HCT116 (cell line): ENCODE measurements around the gene CCSER1. TPM values are rescaled to one million over a fixed set of nuclear protein-coding genes. Genes with fewer than 3 reads are reported as not detected.

Source experiments
- ATAC-seq: fragments of 200-7000 bp; cut with Tn5 transposase; 2 replicates; pipeline ENCODE4 v1.9.1; 2020; ENCODE audit warnings: mild to moderate bottlenecking, moderate library complexity
- BruUV-seq: library from RNA; stranded (reverse); fragments of 400-500 nt; replicated peaks from 2 replicates; lab custom pipeline; 2021; lab: Mats Ljungman, UMichigan
- CTCF ChIA-PET: fragments of 300-600 bp; sonication (Branson Sonifier 250); formaldehyde crosslinking; loops from one replicate; lab custom pipeline; 2021; ENCODE audit warnings: antibody characterized with exemption; lab: Charles Lee
- POLR2A ChIA-PET: fragments of 300-600, 350-600 bp; sonication (Branson Sonifier 250); formaldehyde crosslinking; loops from one replicate; lab custom pipeline; 2021; ENCODE audit warnings: antibody characterized with exemption; lab: Charles Lee
- RAD21 ChIA-PET, 2 experiments: fragments of 300-600 bp; sonication (Branson Sonifier 250); formaldehyde crosslinking; loops; one replicate each; lab custom pipeline; 2023; ENCODE audit warnings: low total read pairs in 2 of 2; ENCODE audit not compliant: uncharacterized antibody in 2 of 2, unreplicated experiment in 2 of 2, low non-redundant PET in 1 of 2; lab: Charles Lee
- DNase-seq: peaks from one replicate; pipeline ENCODE4 v3.0.0-alpha.2; 2010; ENCODE audit warnings: low read depth, low spot score
- H2AFZ ChIP-seq: fragments of 200-600 bp; shearing (Covaris generic), sonication (generic); 2 replicates; pipeline ENCODE4 v1.6.1; 2017; ENCODE audit warnings: low read depth, mixed run types, mixed read lengths, antibody characterized with exemption, low read length; ENCODE audit not compliant: poor library complexity, severe bottlenecking
- H3K27ac ChIP-seq: 2 replicates; pipeline ENCODE4 v1.5.1; 2012; ENCODE audit warnings: low read depth, low read length
- H3K27me3 ChIP-seq: fragments of 200-600 bp; sonication (generic); 2 replicates; pipeline ENCODE4 v1.6.1; 2016; ENCODE audit warnings: mixed run types, low read length, mixed read lengths; ENCODE audit not compliant: insufficient read depth
- H3K36me3 ChIP-seq, 2 experiments: fragments of 200-500 bp in 1 of 2; fragments of 200-600 bp in 1 of 2; sonication (Bioruptor generic) in 1 of 2; sonication (generic) in 1 of 2; 2 replicates each; pipeline versions ENCODE4 v1.5.1 to v1.6.1; 2014 to 2016; ENCODE audit warnings: low read length in 2 of 2, inconsistent platforms in 1 of 2, mixed read lengths in 1 of 2, mixed run types in 1 of 2; ENCODE audit not compliant: insufficient read depth in 2 of 2, control insufficient read depth in 1 of 2
- H3K4me1 ChIP-seq, 2 experiments: fragments of 200-600 bp in 1 of 2; sonication (generic) in 1 of 2; 2 replicates each; pipeline versions ENCODE4 v1.5.1 to v1.6.1; 2012 to 2017; ENCODE audit warnings: low read length in 2 of 2, inconsistent platforms in 1 of 2, mild to moderate bottlenecking in 1 of 2, mixed read lengths in 1 of 2, mixed run types in 1 of 2, moderate library complexity in 1 of 2; ENCODE audit not compliant: insufficient read depth in 2 of 2, control insufficient read depth in 1 of 2
- H3K4me2 ChIP-seq: fragments of 200-600 bp; sonication (generic); 2 replicates; pipeline ENCODE4 v1.6.1; 2017; ENCODE audit warnings: mixed run types, low read length, mixed read lengths
- H3K4me3 ChIP-seq, 2 experiments: fragments of 200-600 bp in 1 of 2; sonication (generic) in 1 of 2; replicated peaks in 1 of 2; 2 replicates each; pipeline ENCODE4 v1.5.1; 2011 to 2016; ENCODE audit warnings: low read length in 2 of 2, control low read depth in 1 of 2, low read depth in 1 of 2, mild to moderate bottlenecking in 1 of 2, mixed read lengths in 1 of 2, mixed run types in 1 of 2
- H3K79me2 ChIP-seq: fragments of 200-600 bp; sonication (generic); 2 replicates; pipeline ENCODE4 v1.6.1; 2017; ENCODE audit warnings: mild to moderate bottlenecking, mixed run types, low read length, moderate library complexity, mixed read lengths; ENCODE audit not compliant: insufficient read depth
- H3K9ac ChIP-seq: fragments of 200-600 bp; sonication (generic); 2 replicates; pipeline ENCODE4 v1.6.1; 2016; ENCODE audit warnings: low read length, mixed read lengths
- H3K9me2 ChIP-seq: fragments of 200-600 bp; sonication (generic), shearing (Covaris generic); 2 replicates; pipeline ENCODE4 v1.6.1; 2017; ENCODE audit warnings: mixed run types, mild to moderate bottlenecking, moderate library complexity; ENCODE audit not compliant: insufficient read depth
- H3K9me3 ChIP-seq, 2 experiments: fragments of 200-500 bp in 1 of 2; fragments of 200-600 bp in 1 of 2; sonication (Bioruptor generic) in 1 of 2; sonication (generic) in 1 of 2; 2 replicates each; pipeline ENCODE4 v1.6.1; 2014 to 2017; ENCODE audit warnings: low read length in 2 of 2, mixed read lengths in 2 of 2, inconsistent platforms in 1 of 2, low read depth in 1 of 2, mild to moderate bottlenecking in 1 of 2, mixed run types in 1 of 2, moderate library complexity in 1 of 2; ENCODE audit not compliant: control insufficient read depth in 1 of 2, insufficient read depth in 1 of 2
- H4K20me1 ChIP-seq: fragments of 200-600 bp; sonication (generic), shearing (Covaris generic); 2 replicates; pipeline ENCODE4 v1.6.1; 2017; ENCODE audit warnings: mixed run types, mild to moderate bottlenecking, moderate library complexity; ENCODE audit not compliant: insufficient read depth
- ATF3 ChIP-seq: IDR thresholded peaks from 2 replicates; pipeline ENCODE4 v1.6.1; 2012
- CBX3 ChIP-seq: IDR thresholded peaks from 2 replicates; pipeline ENCODE4 v1.6.1; 2012; ENCODE audit warnings: low read depth
- CEBPB ChIP-seq: IDR thresholded peaks from 2 replicates; pipeline ENCODE4 v1.6.1; 2012; ENCODE audit warnings: low read depth
- CTCF ChIP-seq, 3 experiments: fragments of 200-600 bp in 1 of 3; sonication (generic) in 1 of 3; IDR thresholded peaks in 2 of 3; conservative IDR thresholded peaks in 1 of 3; 2 replicates each; pipeline ENCODE4 v1.5.1; 2012 to 2017; ENCODE audit warnings: low read depth in 2 of 3, low read length in 2 of 3, antibody characterized with exemption in 1 of 3, borderline replicate concordance in 1 of 3, control low read depth in 1 of 3, mild to moderate bottlenecking in 1 of 3, mixed read lengths in 1 of 3, mixed run types in 1 of 3, moderate library complexity in 1 of 3; ENCODE audit not compliant: insufficient read depth in 1 of 3
- EGR1 ChIP-seq: IDR thresholded peaks from 2 replicates; pipeline ENCODE4 v1.6.1; 2012; ENCODE audit warnings: low read depth
- ELF1 ChIP-seq: IDR thresholded peaks from 2 replicates; pipeline ENCODE4 v1.6.1; 2012; ENCODE audit warnings: low read depth, borderline replicate concordance
- FOSL1 ChIP-seq: IDR thresholded peaks from 2 replicates; pipeline ENCODE4 v1.6.1; 2012; ENCODE audit warnings: low read depth
- JUND ChIP-seq: IDR thresholded peaks from 2 replicates; pipeline ENCODE4 v1.6.1; 2012
- MAX ChIP-seq: IDR thresholded peaks from 2 replicates; pipeline ENCODE4 v1.6.1; 2012
- REST ChIP-seq: IDR thresholded peaks from 2 replicates; pipeline ENCODE4 v1.6.1; 2012; ENCODE audit warnings: low read depth
- SP1 ChIP-seq: IDR thresholded peaks from 2 replicates; pipeline ENCODE4 v1.6.1; 2012; ENCODE audit warnings: low read depth
- SRF ChIP-seq: IDR thresholded peaks from 2 replicates; pipeline ENCODE4 v1.6.1; 2012; ENCODE audit warnings: low read depth
- YY1 ChIP-seq: IDR thresholded peaks from 2 replicates; pipeline ENCODE4 v1.6.1; 2011; ENCODE audit warnings: low read length, low read depth, moderate library complexity, mild to moderate bottlenecking; ENCODE audit not compliant: insufficient replicate concordance; ENCODE audit errors: extremely low read depth
- ZFX ChIP-seq: fragments of 450-650 bp; IDR thresholded peaks from 2 replicates; pipeline ENCODE4 v1.6.1; 2017
- ZNF274 ChIP-seq: fragments of 200-500 bp; sonication (Bioruptor generic); IDR thresholded peaks from 2 replicates; pipeline ENCODE4 v1.6.1; 2014; ENCODE audit warnings: mild to moderate bottlenecking, low read depth, low read length, inconsistent platforms
- intact Hi-C: fragments of 100-400 bp; cut with micrococcal nuclease; formaldehyde crosslinking; loops from 2 replicates; pipeline ENCODE4 v1.10.0; 2022
- total RNA-seq: library from RNA; stranded (reverse); gene quantifications from one replicate; pipeline ENCODE4 v1.2.1, GENCODE V29; 2021; ENCODE audit not compliant: unreplicated experiment

Gene CCSER1
- total RNA-seq, 1 experiment from 2014 or later = 6.7 TPM

- H3K4me2 ChIP-seq = no peak overlapping the region
- POLR2A ChIA-PET = no interaction called here
Measured at GRCh38 chr4:90598741-90599140, 471.5 kb downstream of the CCSER1 start.

More at GRCh38 chr4:90598741-90599140, 471.5 kb downstream of the CCSER1 start:
- CTCF ChIA-PET = no interaction called here
- intact Hi-C loops = no loop called here
- H3K4me1 ChIP-seq = no peaks in the 10 kb centered on the region
- no peak overlapping the region for H3K4me3 ChIP-seq
- TF ChIP-seq MAX (no peak), SP1 (no peak), EGR1 (no peak), ZNF274 (no peak), CTCF (IDR thresholded peaks at IDR 0.05 in 2 of 3, conservative IDR thresholded peaks at IDR 0.05 in 1 of 3; ENCODE audit: borderline replicate concordance in 1 of 3, insufficient read depth in 1 of 3, low read depth in 2 of 3, low read length in 2 of 3) (no peak), ZFX (no peak), CEBPB (no peak), SRF (no peak), CBX3 (no peak), ATF3 (no peak), REST (no peak), YY1 (no peak), JUND (no peak), ELF1 (no peak), FOSL1 (no peak)
- no peaks in the 10 kb centered on the region for H4K20me1 ChIP-seq
- ATAC-seq = no peak
- no peak for DNase-seq
- H3K36me3 ChIP-seq = no peaks in the 10 kb centered on the region
- RAD21 ChIA-PET = no interaction called here
- no peak overlapping the region for H2AFZ ChIP-seq
- H3K79me2 ChIP-seq = no peaks in the 10 kb centered on the region
- H3K9me2 ChIP-seq = no peaks in the 10 kb centered on the region
- H3K9ac ChIP-seq = no peak overlapping the region
- no peak overlapping the region for H3K27ac ChIP-seq
- H3K27me3 ChIP-seq = no peaks in the 10 kb centered on the region
- no TSS peak for BruUV-seq
- H3K9me3 ChIP-seq = no peaks in the 10 kb centered on the region
